HL-60/S4 treated with retinoic acid at 250 ng/mL for 4 days and 3 days (cell line): Measurements from ENCODE around the gene SLC41A3.
"Not testable (repeated sequence)": the region's sequence is repeated elsewhere in the genome, so short reads cannot be mapped to it uniquely, and the experiment has no call there.

Experiments used
- in situ Hi-C: fragments of 300-500 bp; cut with MboI; formaldehyde crosslinking; loops from 2 replicates; pipeline ENCODE4 v1.7.0; 2022; ENCODE audit warnings: low sequenced_read_pairs

The SLC41A3 gene

GRCh38 chr3:126056681-126057500, 27.0 kb downstream of the SLC41A3 start:
- in situ Hi-C loops, result no loop called here

DNA sequence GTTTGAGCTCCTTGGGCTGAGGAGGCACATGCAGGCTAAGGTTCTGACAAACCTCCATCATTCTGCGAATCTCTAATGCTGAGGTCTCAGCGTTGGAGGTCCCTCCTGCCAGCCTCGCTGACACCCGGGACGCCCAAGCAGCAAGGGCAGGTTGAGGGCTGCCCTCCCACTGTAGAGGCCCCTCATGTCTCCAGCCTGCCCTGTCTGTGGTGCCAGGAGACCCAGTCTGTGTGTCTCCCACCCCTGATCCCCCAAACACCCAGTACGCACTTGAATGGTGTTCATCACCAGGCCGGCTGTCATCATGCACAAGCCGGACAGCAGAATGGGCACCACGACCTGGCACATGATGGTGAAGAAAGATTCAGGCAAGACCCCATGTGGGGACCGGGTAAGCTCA, 27.8 kb downstream of the SLC41A3 start:
- in situ Hi-C loops, result no loop called here

- in situ Hi-C loops, result no loop called here
Observed at GRCh38 chr3:126054870-126055269, 29.1 kb downstream of the SLC41A3 start.

- in situ Hi-C loops, result no loop called here
Observed at GRCh38 chr3:126053949-126054569, 29.9 kb downstream of the SLC41A3 start.

DNA sequence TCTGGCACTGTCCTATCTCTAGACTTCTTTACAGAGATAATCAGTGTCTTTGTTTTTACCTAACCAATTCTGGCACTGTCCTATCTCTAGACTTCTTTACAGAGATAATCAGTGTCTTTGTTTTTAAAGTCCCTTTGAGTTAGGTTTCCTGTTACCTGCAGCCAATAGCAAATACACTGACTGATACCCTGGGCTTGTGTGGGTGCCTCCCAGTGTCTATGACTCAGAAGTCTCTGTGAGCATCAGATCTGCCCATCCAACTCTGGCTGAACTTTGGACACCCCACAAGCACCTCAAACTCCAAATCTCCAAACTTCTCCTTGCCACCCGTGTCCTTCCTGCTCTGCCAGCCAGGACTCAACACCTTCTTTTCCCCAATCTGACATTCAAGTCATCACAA, 30.4 kb downstream of the SLC41A3 start:
- in situ Hi-C loops, result no loop called here

DNA sequence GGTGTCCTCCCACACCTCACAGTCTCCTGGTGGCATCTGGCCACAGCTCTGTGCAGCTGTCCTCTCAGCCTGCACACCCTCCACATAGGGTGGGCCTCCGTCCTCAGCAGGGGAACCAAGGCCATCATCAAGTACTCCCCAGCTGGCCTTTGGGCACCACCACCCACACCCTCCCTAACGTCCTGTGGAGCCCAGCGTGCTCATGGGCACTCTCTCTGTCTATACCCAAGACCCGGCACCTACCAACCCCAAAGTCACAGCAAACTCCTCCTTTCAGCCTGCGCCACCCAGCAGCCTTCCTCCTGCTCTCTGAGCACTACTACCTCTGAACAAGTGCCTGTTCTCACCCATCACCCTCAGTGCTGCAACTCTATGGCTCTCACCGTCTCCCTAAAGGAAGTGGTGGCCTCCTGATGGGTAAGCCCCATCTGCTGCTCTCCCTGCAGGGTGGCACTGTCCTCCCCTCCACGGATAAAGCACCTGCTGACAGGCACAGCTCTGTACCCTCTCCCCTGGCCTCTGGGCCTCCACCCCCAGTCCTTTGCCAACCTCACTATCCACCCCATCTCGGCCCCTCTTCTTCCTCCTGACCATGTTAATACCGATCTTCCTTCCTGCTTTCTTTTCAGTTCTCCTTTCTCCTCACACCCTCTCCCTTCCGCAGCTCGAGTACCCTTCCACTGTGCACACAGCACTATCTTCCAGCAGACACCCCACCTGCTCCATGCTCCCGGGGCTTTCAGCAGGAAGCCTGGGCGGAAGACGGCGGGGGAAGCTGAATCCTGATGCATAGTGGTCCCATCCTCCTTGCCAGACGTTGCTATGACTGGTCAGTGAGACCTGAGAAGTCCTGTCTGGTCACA, 31.5 kb downstream of the SLC41A3 start:
- in situ Hi-C loops, result no loop called here

DNA sequence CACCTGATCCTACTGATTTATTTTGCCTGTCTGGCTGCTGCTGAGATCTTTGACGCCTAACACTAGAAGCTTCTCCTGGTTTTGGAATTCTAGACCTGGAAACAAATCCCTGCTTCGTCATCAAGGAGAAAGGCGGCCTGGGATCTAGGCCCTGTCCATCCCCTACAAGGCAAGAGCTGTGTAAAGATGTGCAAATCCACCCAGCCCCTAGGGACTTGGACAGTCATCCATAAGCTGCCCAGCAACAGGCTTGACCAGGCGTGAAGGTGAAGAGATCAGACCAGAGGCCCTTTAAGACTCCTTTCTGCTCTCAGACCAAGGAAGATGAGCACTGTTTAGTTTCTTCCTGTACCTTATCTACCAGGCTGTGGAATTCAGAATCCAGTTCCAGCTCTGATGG, 32.2 kb downstream of the SLC41A3 start:
- in situ Hi-C loops, result no loop called here

DNA sequence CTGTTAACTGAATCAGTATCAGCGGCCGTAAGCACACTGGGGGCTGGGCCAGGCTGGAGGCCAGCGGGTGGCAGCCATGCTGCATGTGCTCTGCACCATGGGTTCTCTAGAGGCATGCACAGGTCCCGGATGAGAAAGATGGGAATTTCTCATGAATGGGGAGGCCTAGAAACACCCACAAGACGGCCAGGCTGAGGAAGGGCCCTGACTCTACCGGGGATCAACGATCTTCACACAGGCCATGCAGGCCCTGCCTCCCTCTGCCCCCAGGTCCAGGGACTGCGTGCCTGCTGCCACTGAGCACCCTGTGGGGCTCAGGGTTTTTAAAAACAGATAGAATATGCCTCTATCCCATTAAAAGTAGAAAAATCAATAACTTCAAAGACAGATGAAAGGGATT, 32.7 kb downstream of the SLC41A3 start:
- in situ Hi-C loops, result no loop called here

GRCh38 chr3:126050626-126051025, 33.3 kb downstream of the SLC41A3 start:
- in situ Hi-C loops, result no loop called here

DNA sequence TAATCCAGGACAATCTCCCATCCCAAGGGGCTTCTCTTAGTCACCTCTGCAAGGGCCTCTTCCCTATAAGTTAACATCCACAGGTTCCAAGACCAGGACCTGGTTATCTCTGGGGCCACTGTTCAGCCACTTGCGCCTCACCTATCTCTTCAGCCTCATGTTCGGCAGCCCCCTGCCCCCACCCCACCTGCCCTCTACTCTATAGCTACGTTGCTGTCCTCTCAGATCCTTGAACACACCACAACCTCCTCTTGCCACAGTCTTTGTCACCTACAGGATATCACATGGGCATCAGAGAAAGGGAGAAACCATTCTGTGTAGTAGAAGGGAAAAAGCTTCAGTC, 33.9 kb downstream of the SLC41A3 start:
- in situ Hi-C loops, result no loop called here

DNA sequence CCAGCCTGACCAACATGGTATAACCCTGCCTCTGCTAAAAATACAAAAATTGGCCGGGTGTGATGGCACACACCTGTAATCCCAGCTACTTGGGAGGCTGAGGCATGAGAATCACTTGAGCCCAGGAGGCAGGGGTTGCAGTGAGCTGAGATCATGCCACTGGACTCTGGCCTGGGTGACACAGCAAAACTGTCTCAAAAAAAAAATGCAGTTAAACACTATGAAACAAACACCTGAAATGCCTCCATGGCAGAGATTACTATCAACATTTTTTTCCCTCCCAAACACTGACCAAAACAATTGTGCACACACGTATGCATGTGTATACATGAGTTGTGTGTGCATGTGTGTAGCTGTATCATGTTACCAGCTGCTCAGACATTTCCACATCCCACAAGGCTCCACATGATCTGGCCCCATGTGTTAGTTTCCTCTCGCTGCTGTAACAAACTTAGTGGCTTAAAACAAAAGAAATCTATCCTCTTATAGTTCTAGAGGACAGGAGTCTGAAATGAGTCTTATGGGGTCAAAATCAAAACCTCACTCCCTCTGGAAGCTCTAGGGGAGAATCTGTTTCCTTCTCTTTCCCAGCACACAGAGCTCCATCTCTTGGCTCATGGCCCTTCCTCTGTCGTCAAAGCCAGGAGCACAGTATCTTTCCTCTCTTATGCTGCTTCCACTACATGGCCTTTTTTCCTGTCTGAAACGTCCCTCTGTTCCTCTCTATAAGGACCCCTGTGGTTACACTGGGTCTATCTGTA, 34.5 kb downstream of the SLC41A3 start:
- in situ Hi-C loops, result no loop called here

GRCh38 chr3:126040386-126040785, 43.5 kb downstream of the SLC41A3 start:
- in situ Hi-C loops, result no loop called here

DNA sequence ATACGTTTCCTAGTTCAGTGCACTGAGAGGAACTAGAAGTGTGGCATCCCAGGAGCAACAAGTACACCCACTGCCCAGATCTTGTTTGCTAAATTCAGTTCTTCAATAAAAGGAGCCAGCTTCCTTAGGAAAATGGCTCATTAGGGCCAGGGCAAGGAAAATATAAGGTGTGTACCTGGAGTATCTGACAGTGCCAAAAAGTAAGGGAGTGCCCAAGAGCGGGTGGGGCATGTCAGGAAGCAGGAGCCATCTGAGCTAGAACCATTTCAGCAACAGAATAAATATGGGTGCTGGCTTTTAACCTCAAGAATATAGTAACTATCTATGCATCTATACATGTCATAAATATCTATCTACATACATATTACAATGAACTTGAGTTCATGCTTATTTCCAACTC, 44.1 kb downstream of the SLC41A3 start:
- in situ Hi-C loops, result no loop called here

DNA sequence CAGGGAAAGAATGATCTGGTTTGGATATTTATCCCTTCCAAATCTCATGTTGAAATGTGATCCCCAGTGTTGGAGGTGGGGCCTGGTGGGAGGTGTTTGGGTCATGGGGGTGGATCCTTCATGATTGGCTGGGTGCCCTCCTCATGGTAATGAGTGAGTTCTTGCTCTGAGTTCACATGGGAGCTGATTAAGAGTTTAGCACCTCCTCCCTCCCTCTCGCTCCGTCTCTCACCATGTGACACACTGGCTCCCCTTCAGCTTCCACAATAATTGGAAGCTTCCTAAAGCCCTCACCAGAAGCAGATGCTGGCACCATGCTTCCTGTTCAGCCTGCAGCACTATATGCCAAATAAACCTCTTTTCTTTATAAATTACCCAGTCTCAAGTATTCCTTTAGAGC, 45.1 kb downstream of the SLC41A3 start:
- in situ Hi-C loops, result not testable (repeated sequence)

GRCh38 chr3:126036056-126036549, 47.8 kb downstream of the SLC41A3 start:
- in situ Hi-C loops, result no loop called here

DNA sequence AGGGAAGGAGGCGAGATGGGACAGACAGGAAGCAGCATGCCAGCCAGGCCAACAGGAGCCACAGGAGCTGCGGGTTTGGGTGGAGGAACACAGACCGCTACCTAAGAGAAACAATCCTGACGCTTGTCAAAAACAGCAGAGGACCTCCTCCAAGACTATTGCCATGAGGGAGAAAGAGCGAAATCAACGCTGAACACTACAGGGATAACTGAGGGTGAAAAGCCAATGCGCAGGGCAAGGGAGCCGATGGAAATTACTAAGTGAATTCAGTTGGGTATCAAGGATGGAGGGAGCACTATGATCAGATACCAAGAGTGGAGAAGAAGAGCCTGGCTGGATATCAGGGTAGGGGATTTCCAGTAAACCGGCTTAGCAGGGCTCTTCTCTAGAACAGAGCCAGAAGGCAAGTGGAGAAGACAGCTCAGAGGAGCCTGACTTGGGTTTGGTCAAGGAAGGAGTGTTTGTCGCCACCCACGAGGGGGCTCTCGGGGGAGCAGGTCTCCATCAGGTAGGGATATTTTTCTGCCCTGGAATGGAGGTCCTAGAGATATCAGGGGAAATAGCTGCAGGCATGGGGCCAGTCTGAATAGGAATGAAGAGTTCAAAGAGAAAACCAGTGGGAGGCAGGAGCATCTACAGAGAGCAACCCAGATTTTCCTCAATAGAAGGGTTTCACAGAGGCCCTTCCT, 48.4 kb downstream of the SLC41A3 start:
- in situ Hi-C loops, result no loop called here

- in situ Hi-C loops, result no loop called here
Observed at GRCh38 chr3:126034481-126035361, 49.2 kb downstream of the SLC41A3 start.

GRCh38 chr3:126033765-126034164, 50.2 kb downstream of the SLC41A3 start:
- in situ Hi-C loops, result no loop called here

GRCh38 chr3:126033051-126033745, 50.7 kb downstream of the SLC41A3 start:
- in situ Hi-C loops, result no loop called here
